CD14-positive monocyte (primary cell): ENCODE results near the gene HSCB. TPM values are rescaled to one million over a fixed set of nuclear protein-coding genes. Genes with fewer than 3 reads are reported as not detected.

ENCODE experiments used
- DNase-seq, 3 donors: peaks; one replicate each; pipeline ENCODE4 v3.0.0-alpha.2; 2011 to 2022
- H2AFZ ChIP-seq: 2 replicates; pipeline ENCODE4 v1.6.0; 2012; ENCODE audit warnings: mild to moderate bottlenecking, low read depth, low read length, inconsistent platforms; ENCODE audit not compliant: insufficient read depth, poor library complexity, severe bottlenecking
- H3K27ac ChIP-seq, 2 donors: 1 replicate in 1 of 2; 2 replicates in 1 of 2; pipeline ENCODE4 v1.5.1; 2012 to 2013; ENCODE audit warnings: low read length in 2 of 2, control low read depth in 1 of 2, inconsistent platforms in 1 of 2, low read depth in 1 of 2, mild to moderate bottlenecking in 1 of 2
- H3K27me3 ChIP-seq, 2 donors: one replicate each; pipeline versions ENCODE4 v1.6.0 to v1.6.1; 2011 to 2013; ENCODE audit warnings: low read length in 2 of 2; ENCODE audit not compliant: control insufficient read depth in 2 of 2, insufficient read depth in 2 of 2
- H3K36me3 ChIP-seq, 2 donors: replicated peaks in 1 of 2; 1 replicate in 1 of 2; 2 replicates in 1 of 2; pipeline versions ENCODE4 v1.5.1 to v1.6.1; 2012 to 2013; ENCODE audit warnings: low read length in 2 of 2, control low read depth in 1 of 2, inconsistent platforms in 1 of 2, mild to moderate bottlenecking in 1 of 2; ENCODE audit not compliant: insufficient read depth in 2 of 2, control insufficient read depth in 1 of 2
- H3K4me1 ChIP-seq, 2 donors: 1 replicate in 1 of 2; 2 replicates in 1 of 2; pipeline versions ENCODE4 v1.5.1 to v1.6.1; 2012 to 2013; ENCODE audit warnings: low read length in 2 of 2, control low read depth in 1 of 2, inconsistent platforms in 1 of 2, mild to moderate bottlenecking in 1 of 2, moderate library complexity in 1 of 2; ENCODE audit not compliant: insufficient read depth in 2 of 2, control insufficient read depth in 1 of 2
- H3K4me2 ChIP-seq: replicated peaks from 2 replicates; pipeline ENCODE3; 2012; ENCODE audit warnings: low read length, moderate library complexity, mild to moderate bottlenecking; ENCODE audit not compliant: poor library complexity, severe bottlenecking; ENCODE audit errors: extremely low read depth
- H3K4me3 ChIP-seq, 3 experiments: fragments of 200-600 bp in 1 of 3; sonication (generic) in 1 of 3; replicated peaks in 1 of 3; 1 replicate in 2 of 3; 2 replicates in 1 of 3; pipeline ENCODE4 v1.5.1; 2011 to 2013; ENCODE audit warnings: low read length in 3 of 3, mild to moderate bottlenecking in 3 of 3, control low read depth in 2 of 3, low read depth in 2 of 3, inconsistent platforms in 1 of 3, moderate library complexity in 1 of 3
- H3K79me2 ChIP-seq: 2 replicates; pipeline ENCODE4 v1.6.0; 2012; ENCODE audit warnings: mild to moderate bottlenecking, control low read depth, inconsistent platforms, low read length, moderate library complexity; ENCODE audit not compliant: insufficient read depth
- H3K9ac ChIP-seq: 2 replicates; pipeline ENCODE4 v1.6.0; 2017; ENCODE audit warnings: low read length, mild to moderate bottlenecking; ENCODE audit not compliant: insufficient read depth, poor library complexity, severe bottlenecking
- H3K9me3 ChIP-seq, 2 donors: replicated peaks in 1 of 2; 1 replicate in 1 of 2; 2 replicates in 1 of 2; pipeline versions ENCODE4 v1.5.1 to v1.6.1; 2012 to 2013; ENCODE audit warnings: low read length in 2 of 2, control low read depth in 1 of 2; ENCODE audit not compliant: control insufficient read depth in 1 of 2, insufficient read depth in 1 of 2
- H4K20me1 ChIP-seq: 2 replicates; pipeline ENCODE4 v1.6.0; 2012; ENCODE audit warnings: mild to moderate bottlenecking, low read length, control low read depth, moderate library complexity; ENCODE audit not compliant: insufficient read depth
- H3K27ac Mint-ChIP-seq, 7 donors: one replicate each; pipeline ENCODE4 v1.8.0; 2020; ENCODE audit warnings: mild to moderate bottlenecking in 7 of 7, mixed read lengths in 7 of 7, moderate library complexity in 6 of 7, inconsistent platforms in 2 of 7
- H3K27me3 Mint-ChIP-seq, 3 donors: one replicate each; pipeline ENCODE4 v1.8.0; 2021 to 2022; ENCODE audit warnings: low read depth in 3 of 3, mild to moderate bottlenecking in 3 of 3, mixed read lengths in 3 of 3, moderate library complexity in 3 of 3, inconsistent platforms in 1 of 3
- H3K36me3 Mint-ChIP-seq, 2 donors: one replicate each; pipeline ENCODE4 v1.8.0; 2020; ENCODE audit warnings: mixed read lengths in 2 of 2, inconsistent platforms in 1 of 2, mild to moderate bottlenecking in 1 of 2
- H3K4me1 Mint-ChIP-seq: one replicate; pipeline ENCODE4 v1.8.0; 2020; ENCODE audit warnings: mild to moderate bottlenecking, mixed read lengths
- H3K4me3 Mint-ChIP-seq, 2 donors: one replicate each; pipeline ENCODE4 v1.8.0; 2020; ENCODE audit warnings: mild to moderate bottlenecking in 2 of 2, mixed read lengths in 2 of 2, moderate library complexity in 1 of 2
- H3K9me3 Mint-ChIP-seq, 7 donors: one replicate each; pipeline ENCODE4 v1.8.0; 2020 to 2022; ENCODE audit warnings: mixed read lengths in 7 of 7, mild to moderate bottlenecking in 6 of 7, moderate library complexity in 6 of 7, inconsistent platforms in 2 of 7
- CTCF ChIP-seq: fragments of 200-600 bp; IDR thresholded peaks from one replicate; pipeline ENCODE4 v1.8.0; 2022; ENCODE audit warnings: antibody characterized with exemption, mild to moderate bottlenecking
- WGBS: methylation state at CpG from one replicate; pipeline ENCODE4 v1.1.5; 2013; ENCODE audit warnings: missing lambda C conversion rate; ENCODE audit not compliant: insufficient coverage; 5-methylcytosine and 5-hydroxymethylcytosine counted together
- intact Hi-C, 2 donors: fragments of 100-400 bp; cut with micrococcal nuclease; formaldehyde crosslinking; loops; one replicate each; pipeline versions ENCODE4 v1.15.0 to v1.15.1; 2023
- polyA plus RNA-seq, 3 donors: library from polyadenylated mRNA; depleted of rRNA in 1 of 3; unstranded in 2 of 3; stranded (reverse) in 1 of 3; fragments of 300-500 nt in 2 of 3; fragments of >200 nt in 1 of 3; fragmentation: Illumina TruSeq in 2 of 3; gene quantifications; 1 replicate in 2 of 3; 2 replicates in 1 of 3; pipeline ENCODE4 v1.2.3, GENCODE V29; 2012 to 2021

HSCB gene
- polyA plus RNA-seq, 3 donors: 10.1 to 13.2 (median 10.3) TPM

- H3K79me2 ChIP-seq: no peaks in the 10 kb centered on the region
- no peaks in the 10 kb centered on the region for H4K20me1 ChIP-seq
- 100% methylated on average over 1 of the region's 3 CpGs for WGBS
- no peak overlapping the region for H3K27ac ChIP-seq
- peaks cover 0 to 3% of the 10 kb centered on the region in 2 donors for H3K4me1 ChIP-seq
- H3K4me3 ChIP-seq: no peak overlapping the region
- Mint-ChIP-seq H3K27me3 (peaks cover 0 to 1% (median 0%) of the 10 kb centered on the region in 3 donors), H3K4me3 (no peak overlapping the region), H3K36me3 (peaks cover 41 to 54% of the 10 kb centered on the region in 2 donors), H3K9me3 (peaks cover 0 to 3% (median 0%) of the 10 kb centered on the region in 7 donors), H3K27ac (no peak overlapping the region), H3K4me1 (peaks cover 6% of the 10 kb centered on the region)
- TF ChIP-seq CTCF: no peak
- no peaks in the 10 kb centered on the region for H3K9me3 ChIP-seq
- intact Hi-C loops: loop anchor here in 1 of 2 donors (10.0 kb wide), 1 partner anchor 56 kb away; no protein-coding TSS in a partner anchor
- H3K9ac ChIP-seq: no peak overlapping the region
- no peak overlapping the region for H3K4me2 ChIP-seq
- no peak for DNase-seq
- peaks cover 20 to 51% of the 10 kb centered on the region in 2 donors for H3K36me3 ChIP-seq
- no peak overlapping the region for H2AFZ ChIP-seq
- H3K27me3 ChIP-seq: no peaks in the 10 kb centered on the region
Observed at GRCh38 chr22:28710576-28711191, 31.2 kb upstream of the HSCB start.

- intact Hi-C loops: loop anchor here in 1 of 2 donors (10.0 kb wide), 1 partner anchor 57 kb away; no protein-coding TSS in a partner anchor
- no peak overlapping the region for H3K4me2 ChIP-seq
- Mint-ChIP-seq H3K4me3 (no peak overlapping the region), H3K36me3 (peaks cover 37 to 49% of the 10 kb centered on the region in 2 donors), H3K27ac (no peak overlapping the region), H3K27me3 (peaks cover 0 to 1% (median 0%) of the 10 kb centered on the region in 3 donors), H3K9me3 (peaks cover 0 to 3% (median 0%) of the 10 kb centered on the region in 7 donors), H3K4me1 (peaks cover 6% of the 10 kb centered on the region)
- no peak overlapping the region for H2AFZ ChIP-seq
- no peak for TF ChIP-seq CTCF
- no peaks in the 10 kb centered on the region for H3K27me3 ChIP-seq
- no peaks in the 10 kb centered on the region for H3K9me3 ChIP-seq
- no CpG with 5 or more reads among the region's 2 CpGs for WGBS
- H4K20me1 ChIP-seq: no peaks in the 10 kb centered on the region
- H3K79me2 ChIP-seq: no peaks in the 10 kb centered on the region
- no peak overlapping the region for H3K27ac ChIP-seq
- DNase-seq: no peak
- no peak overlapping the region for H3K4me3 ChIP-seq
- H3K4me1 ChIP-seq: peaks cover 0 to 3% of the 10 kb centered on the region in 2 donors
- H3K9ac ChIP-seq: no peak overlapping the region
- peaks cover 17 to 51% of the 10 kb centered on the region in 2 donors for H3K36me3 ChIP-seq
Observed at GRCh38 chr22:28711341-28711740, 30.5 kb upstream of the HSCB start.
